ENCODE measurements around the gene PRSS35. TPM values are rescaled to one million over a fixed set of nuclear protein-coding genes. Genes with fewer than 3 reads are reported as not detected.

PRSS35 gene
- total RNA-seq, 1 experiment from 2014 or later, result 0.34 TPM

Other genes with a start within 250 kb of the PRSS35 start
- 14.2 and 15.0 TPM in 2 replicates for gene ME1, start 81.5 kb upstream of the PRSS35 start, total RNA-seq (2014; rRNA removed; shearing (Covaris generic); ENCODE audit: low replicate concordance)
- gene SNAP91, start 196.6 kb downstream of the PRSS35 start, total RNA-seq (2014; rRNA removed; shearing (Covaris generic); ENCODE audit: low replicate concordance), result not detected in 2 replicates

Data from Caki2 (cell line).